Measurements from ENCODE around the gene DMD.
"Not testable (repeated sequence)": the region's sequence is repeated elsewhere in the genome, so short reads cannot be mapped to it uniquely, and the experiment has no call there.

DMD gene

GRCh38 chrX:33149580-33149979 is 61.8 kb downstream of the DMD start:
- DNase-seq, result no peak

GRCh38 chrX:33149085-33149484 is 62.3 kb downstream of the DMD start:
- DNase-seq, result no peak

GRCh38 chrX:33142331-33142730 is 69.0 kb downstream of the DMD start:
- DNase-seq, result no peak

- DNase-seq, result no peak
These were observed 72.6 kb downstream of the DMD start for GRCh38 chrX:33138677-33139249.

- no peak for DNase-seq
These were observed 77.2 kb downstream of the DMD start for GRCh38 chrX:33134164-33134563.

GRCh38 chrX:33133320-33133719 is 78.0 kb downstream of the DMD start:
- no peak for DNase-seq

GRCh38 chrX:33132569-33132968 is 78.8 kb downstream of the DMD start:
- no peak for DNase-seq

GRCh38 chrX:33129607-33130006 is 81.7 kb downstream of the DMD start:
- DNase-seq, result no peak

GRCh38 chrX:33128048-33128805 is 83.1 kb downstream of the DMD start:
- no peak for DNase-seq

GRCh38 chrX:33126469-33126868 is 84.9 kb downstream of the DMD start:
- no peak for DNase-seq

- no peak for DNase-seq
These were observed 101.5 kb downstream of the DMD start for GRCh38 chrX:33109858-33110257.

- no peak for DNase-seq
These were observed 104.6 kb downstream of the DMD start for GRCh38 chrX:33106737-33107136.

GRCh38 chrX:33095079-33095478 is 116.3 kb downstream of the DMD start:
- no peak for DNase-seq

GRCh38 chrX:33087411-33087810 is 123.9 kb downstream of the DMD start:
- no peak for DNase-seq

GRCh38 chrX:33086886-33087285 is 124.5 kb downstream of the DMD start:
- no peak for DNase-seq

- no peak for DNase-seq
These were observed 129.0 kb downstream of the DMD start for GRCh38 chrX:33082371-33082770.

GRCh38 chrX:33078273-33078672 is 133.1 kb downstream of the DMD start:
- DNase-seq, result no peak

- DNase-seq, result not testable (repeated sequence)
These were observed 137.7 kb downstream of the DMD start for GRCh38 chrX:33073660-33074059.

GRCh38 chrX:33065415-33065814 is 145.9 kb downstream of the DMD start:
- DNase-seq, result no peak

GRCh38 chrX:33062041-33062440 is 149.3 kb downstream of the DMD start:
- no peak for DNase-seq

- no peak for DNase-seq
These were observed 158.3 kb downstream of the DMD start for GRCh38 chrX:33053001-33053400.

GRCh38 chrX:33045882-33046281 is 165.5 kb downstream of the DMD start:
- DNase-seq, result no peak

GRCh38 chrX:33045245-33045644 is 166.1 kb downstream of the DMD start:
- DNase-seq, result no peak

- DNase-seq, result no peak
These were observed 170.2 kb downstream of the DMD start for GRCh38 chrX:33041141-33041540.

GRCh38 chrX:33032700-33033099 is 178.6 kb downstream of the DMD start:
- DNase-seq, result no peak
